Muscle layer of colon (tissue), 2 donors: Measurements from ENCODE around the gene RAD51B.

Source experiments
- H3K27ac ChIP-seq: one replicate; pipeline ENCODE4 v1.7.0; 2013; ENCODE audit warnings: low read depth, mild to moderate bottlenecking, low read length, moderate library complexity
- H3K27me3 ChIP-seq, 2 donors: one replicate each; pipeline ENCODE4 v1.7.0; 2013; ENCODE audit warnings: low read length in 2 of 2, mild to moderate bottlenecking in 2 of 2; ENCODE audit not compliant: insufficient read depth in 2 of 2, control insufficient read depth in 1 of 2
- H3K36me3 ChIP-seq: one replicate; pipeline ENCODE4 v1.7.0; 2013; ENCODE audit warnings: mild to moderate bottlenecking, low read length; ENCODE audit not compliant: insufficient read depth
- H3K4me1 ChIP-seq: one replicate; pipeline ENCODE4 v1.7.0; 2013; ENCODE audit warnings: mild to moderate bottlenecking, low read length; ENCODE audit not compliant: insufficient read depth
- H3K4me3 ChIP-seq, 2 donors: one replicate each; pipeline ENCODE4 v1.7.0; 2013; ENCODE audit warnings: low read length in 2 of 2, low read depth in 1 of 2, mild to moderate bottlenecking in 1 of 2, moderate library complexity in 1 of 2
- H3K9ac ChIP-seq: one replicate; pipeline ENCODE4 v1.7.0; 2013; ENCODE audit warnings: low read length
- H3K9me3 ChIP-seq: one replicate; pipeline ENCODE4 v1.7.0; 2013; ENCODE audit warnings: mild to moderate bottlenecking, low read length
- donor health status: abdominal sarcoma.
- donor health status: Adenocarcinoma of cecum.

The RAD51B gene

DNA sequence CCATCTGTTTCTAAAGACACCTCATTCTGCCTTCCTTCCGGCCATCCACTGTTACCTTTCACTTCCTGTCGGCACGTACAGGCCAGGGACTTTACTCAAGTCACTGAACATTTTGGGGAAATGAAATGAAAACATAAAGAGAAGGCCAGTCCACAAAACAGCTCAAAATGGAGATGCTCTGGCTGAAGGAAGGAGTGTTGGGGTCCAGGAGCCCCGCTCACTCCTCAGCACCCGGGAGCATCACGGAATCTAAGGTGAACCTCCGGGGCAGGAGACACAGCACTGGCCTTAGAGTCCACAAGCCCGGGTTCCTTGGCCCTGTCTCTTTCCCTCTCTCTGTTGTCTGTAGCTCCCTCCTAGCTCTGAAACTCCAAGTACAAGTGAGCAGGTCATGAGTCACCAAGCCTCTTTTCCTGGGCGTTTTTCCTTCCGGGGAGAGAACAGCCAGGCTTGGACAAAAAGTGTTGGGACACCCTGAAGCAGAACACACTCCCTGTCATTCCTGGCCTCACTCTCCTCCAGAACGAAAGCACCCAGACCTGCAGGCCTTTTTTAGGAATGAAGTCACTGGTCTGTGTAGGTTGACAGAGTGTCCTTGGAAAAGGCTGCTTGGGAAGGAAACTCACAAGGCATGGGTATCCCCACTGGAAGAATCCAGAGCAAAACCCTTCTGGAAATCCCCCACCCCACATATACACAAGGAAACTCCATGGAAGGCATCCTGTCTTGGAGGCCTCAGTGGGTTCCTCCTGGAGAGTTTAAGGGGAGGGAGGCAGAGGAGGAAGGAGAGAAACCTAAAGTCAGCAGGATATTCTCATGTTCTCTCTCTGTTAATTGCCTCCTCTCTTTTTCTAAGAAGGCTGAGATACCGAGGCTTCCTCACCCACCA lies 728.0 kb downstream of the RAD51B start:
- H3K27ac ChIP-seq: peak overlapping the region; percentile 98
- no peaks in the 10 kb centered on the region for H3K36me3 ChIP-seq
- peaks cover 92% of the 10 kb centered on the region for H3K4me1 ChIP-seq
- no peak overlapping the region for H3K4me3 ChIP-seq
- no peaks in the 10 kb centered on the region for H3K9me3 ChIP-seq
- H3K9ac ChIP-seq: peak overlapping the region; percentile 52
- no peaks in the 10 kb centered on the region for H3K27me3 ChIP-seq

DNA sequence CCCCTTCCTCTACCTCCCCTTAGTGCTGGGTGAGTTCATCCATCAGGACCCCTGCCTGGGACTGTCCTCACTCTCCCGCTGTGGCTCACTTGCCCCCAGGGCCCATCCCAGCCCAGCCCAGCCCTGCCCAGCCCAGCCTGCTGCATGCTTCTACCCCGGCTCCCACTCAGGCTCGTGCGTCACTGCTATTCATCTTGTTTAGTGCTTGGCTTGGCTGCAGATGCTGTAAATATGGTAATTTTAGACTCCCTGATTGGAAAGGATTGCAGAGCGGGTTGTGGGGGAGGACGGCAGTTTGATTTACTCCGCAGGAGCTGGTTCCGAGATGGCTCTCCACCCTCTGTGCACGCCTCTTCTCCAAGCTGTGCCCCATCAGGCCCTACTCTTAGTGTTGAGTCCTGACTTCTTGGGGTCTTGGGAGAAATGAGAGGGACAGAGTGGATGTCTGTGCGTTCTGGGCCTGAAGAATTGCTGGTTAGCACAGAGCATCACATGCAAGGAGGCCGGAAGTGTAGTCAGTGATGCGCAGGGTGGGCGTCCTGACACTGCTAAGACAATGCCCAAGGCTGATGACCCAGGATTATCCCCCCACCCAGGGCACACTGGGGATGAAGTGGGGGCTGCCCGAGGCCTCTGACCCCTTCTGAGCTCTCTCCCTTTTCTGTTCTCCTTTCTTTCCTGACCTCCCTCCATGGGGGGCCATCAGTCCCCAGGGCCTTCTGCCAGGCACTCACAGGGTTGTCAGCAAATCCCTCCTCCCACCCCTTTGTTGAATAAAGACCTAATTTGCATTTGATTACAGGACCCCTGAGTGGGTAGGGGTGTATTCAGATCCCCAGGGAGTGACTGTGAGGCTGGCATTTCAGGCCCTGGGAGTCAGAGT lies 728.9 kb downstream of the RAD51B start:
- Histone ChIP-seq H3K9me3 (no peaks in the 10 kb centered on the region), H3K4me3 (no peak overlapping the region), H3K9ac (peak overlapping the region; percentile 59), H3K27ac (peak overlapping the region; percentile 98), H3K27me3 (no peaks in the 10 kb centered on the region), H3K36me3 (no peaks in the 10 kb centered on the region), H3K4me1 (peaks cover 93% of the 10 kb centered on the region)

- no peaks in the 10 kb centered on the region for H3K36me3 ChIP-seq
- H3K4me3 ChIP-seq: no peak overlapping the region
- H3K27ac ChIP-seq: peak overlapping the region; percentile 94
- H3K27me3 ChIP-seq: no peaks in the 10 kb centered on the region
- H3K9me3 ChIP-seq: no peaks in the 10 kb centered on the region
- peaks cover 92% of the 10 kb centered on the region for H3K4me1 ChIP-seq
- no peak overlapping the region for H3K9ac ChIP-seq
Observed at GRCh38 chr14:68550338-68550715, 730.7 kb downstream of the RAD51B start.

GRCh38 chr14:68551045-68551683 lies 731.6 kb downstream of the RAD51B start:
- Histone ChIP-seq H3K9ac (peak overlapping the region; percentile 47), H3K9me3 (no peaks in the 10 kb centered on the region), H3K27ac (peak overlapping the region; percentile 94), H3K36me3 (no peaks in the 10 kb centered on the region), H3K4me3 (peak overlapping the region in 1 of 2 donors; percentile 21), H3K4me1 (peaks cover 91% of the 10 kb centered on the region), H3K27me3 (no peaks in the 10 kb centered on the region)

DNA sequence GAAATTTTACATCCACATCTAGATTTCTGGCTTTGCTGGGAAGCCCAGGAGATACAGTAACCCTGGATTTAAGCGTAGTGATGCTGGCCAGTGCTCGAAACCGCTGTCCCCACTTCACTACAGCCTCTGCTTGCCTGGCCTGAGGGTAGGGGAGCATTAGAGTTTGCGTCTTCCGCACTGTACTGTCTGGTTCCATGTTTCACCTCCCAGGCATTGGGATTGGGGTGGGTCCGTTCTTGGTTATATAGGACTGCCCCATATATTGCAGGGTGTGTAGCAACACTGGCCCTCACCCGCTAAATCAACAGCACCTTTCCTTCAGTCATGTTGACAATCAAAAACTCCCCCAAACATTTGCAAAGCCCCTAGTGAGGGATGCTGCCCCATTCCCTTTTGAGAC lies 732.5 kb downstream of the RAD51B start:
- Histone ChIP-seq H3K27ac (peak overlapping the region; percentile 94), H3K9me3 (no peaks in the 10 kb centered on the region), H3K27me3 (no peaks in the 10 kb centered on the region), H3K4me3 (no peak overlapping the region), H3K4me1 (peaks cover 82% of the 10 kb centered on the region), H3K9ac (no peak overlapping the region), H3K36me3 (no peaks in the 10 kb centered on the region)

GRCh38 chr14:68552602-68553001 lies 733.0 kb downstream of the RAD51B start:
- no peak overlapping the region for H3K9ac ChIP-seq
- H3K36me3 ChIP-seq: no peaks in the 10 kb centered on the region
- H3K27me3 ChIP-seq: no peaks in the 10 kb centered on the region
- H3K27ac ChIP-seq: peak overlapping the region; percentile 94
- peaks cover 77% of the 10 kb centered on the region for H3K4me1 ChIP-seq
- H3K9me3 ChIP-seq: no peaks in the 10 kb centered on the region
- H3K4me3 ChIP-seq: no peak overlapping the region

DNA sequence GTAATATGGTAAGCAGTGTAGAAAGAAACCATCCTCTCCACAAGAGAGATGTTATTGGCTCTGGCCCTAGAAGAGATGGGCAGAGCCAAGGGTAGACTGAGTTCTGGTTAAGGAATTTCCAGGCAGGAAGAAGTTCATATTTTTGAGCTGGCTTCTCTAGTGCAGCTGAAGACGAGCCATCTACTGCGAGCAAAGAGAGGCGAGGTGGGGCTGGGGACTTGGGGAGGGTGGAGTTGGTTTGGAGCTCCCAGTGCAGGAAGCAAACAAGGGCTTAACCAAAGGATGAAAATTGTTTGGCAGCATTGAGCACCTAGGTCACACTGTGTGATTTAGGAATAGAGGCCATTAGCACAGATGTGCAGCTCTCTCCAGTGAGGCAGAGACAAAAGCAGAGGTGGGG lies 733.7 kb downstream of the RAD51B start:
- Histone ChIP-seq H3K9me3 (no peaks in the 10 kb centered on the region), H3K27me3 (no peaks in the 10 kb centered on the region), H3K36me3 (no peaks in the 10 kb centered on the region), H3K27ac (peak overlapping the region; percentile 94), H3K4me1 (peaks cover 70% of the 10 kb centered on the region), H3K4me3 (no peak overlapping the region), H3K9ac (no peak overlapping the region)

DNA sequence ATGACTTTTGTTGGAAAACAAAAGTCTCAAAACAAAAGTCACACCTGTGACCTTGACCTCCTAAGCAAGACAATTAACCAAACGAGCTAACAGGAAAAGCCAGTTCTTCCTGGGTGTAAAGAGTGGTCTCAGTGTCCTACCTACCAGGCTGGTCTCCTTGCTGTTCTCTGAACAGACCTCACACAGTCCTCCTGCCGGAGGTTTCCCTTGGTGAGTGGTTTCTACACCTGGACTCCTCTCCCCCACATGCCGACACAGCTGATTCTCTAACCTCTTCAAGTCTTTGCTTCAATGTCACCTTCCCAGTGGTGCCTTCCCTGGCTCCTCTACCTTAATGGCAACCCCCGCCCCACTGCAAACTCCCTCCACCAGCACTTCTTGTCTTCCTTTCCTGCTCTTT lies 734.7 kb downstream of the RAD51B start:
- H3K27me3 ChIP-seq: no peaks in the 10 kb centered on the region
- H3K4me1 ChIP-seq: peaks cover 61% of the 10 kb centered on the region
- no peak overlapping the region for H3K4me3 ChIP-seq
- no peaks in the 10 kb centered on the region for H3K36me3 ChIP-seq
- H3K9ac ChIP-seq: no peak overlapping the region
- no peak overlapping the region for H3K27ac ChIP-seq
- H3K9me3 ChIP-seq: no peaks in the 10 kb centered on the region

DNA sequence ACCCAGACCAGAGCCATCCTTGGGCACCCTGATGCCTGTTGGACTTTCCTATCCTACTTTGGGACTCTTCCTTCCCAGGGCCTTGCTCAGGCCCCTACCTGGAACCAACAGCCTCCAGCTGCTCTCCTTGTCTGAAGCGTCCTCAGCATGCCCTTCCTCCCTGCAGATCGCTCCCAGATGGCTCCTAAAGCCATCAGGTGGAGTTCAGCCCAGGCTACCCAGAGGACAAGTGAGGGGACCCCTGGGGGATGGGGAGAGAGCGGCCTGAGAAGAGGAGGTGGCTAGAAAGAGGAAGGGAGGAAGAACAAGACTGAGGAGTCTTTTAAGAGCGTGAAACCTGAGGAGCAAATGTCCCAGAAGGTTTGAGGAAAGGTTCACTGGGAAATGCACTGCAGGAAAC lies 736.7 kb downstream of the RAD51B start:
- Histone ChIP-seq H3K27me3 (no peaks in the 10 kb centered on the region), H3K9ac (no peak overlapping the region), H3K27ac (no peak overlapping the region), H3K36me3 (no peaks in the 10 kb centered on the region), H3K4me3 (no peak overlapping the region), H3K9me3 (no peaks in the 10 kb centered on the region), H3K4me1 (peaks cover 49% of the 10 kb centered on the region)

GRCh38 chr14:68557648-68558047 lies 738.1 kb downstream of the RAD51B start:
- H3K9me3 ChIP-seq: no peaks in the 10 kb centered on the region
- H3K36me3 ChIP-seq: no peaks in the 10 kb centered on the region
- no peak overlapping the region for H3K9ac ChIP-seq
- no peak overlapping the region for H3K4me3 ChIP-seq
- H3K4me1 ChIP-seq: peaks cover 49% of the 10 kb centered on the region
- H3K27me3 ChIP-seq: no peaks in the 10 kb centered on the region
- H3K27ac ChIP-seq: no peak overlapping the region

DNA sequence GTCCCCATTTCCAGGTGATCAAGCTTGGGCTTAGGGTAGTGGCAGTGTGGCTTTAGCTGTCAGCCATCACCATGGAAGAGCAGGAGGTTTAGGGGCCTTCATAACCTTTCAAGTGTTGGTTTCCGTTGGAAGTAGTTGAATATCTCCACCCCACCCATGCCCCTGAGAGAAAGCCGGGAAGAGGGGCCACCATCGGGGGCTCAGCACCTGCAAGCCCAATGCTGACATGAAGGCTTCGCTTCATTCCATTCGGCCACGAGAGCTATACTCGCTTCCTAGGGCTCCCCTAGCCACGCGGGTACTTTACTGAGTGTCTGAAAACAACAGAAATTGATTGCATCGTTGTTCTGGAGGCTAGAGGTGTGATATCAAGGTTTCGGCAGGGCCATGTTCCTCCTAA lies 738.5 kb downstream of the RAD51B start:
- Histone ChIP-seq H3K9me3 (no peaks in the 10 kb centered on the region), H3K36me3 (no peaks in the 10 kb centered on the region), H3K9ac (no peak overlapping the region), H3K27me3 (no peaks in the 10 kb centered on the region), H3K27ac (no peak overlapping the region), H3K4me1 (peaks cover 49% of the 10 kb centered on the region), H3K4me3 (no peak overlapping the region)
